RWPE2 (cell line): ENCODE measurements around the gene PSAP.

Experiments used
- ATAC-seq: fragments of 200-7000 bp; cut with Tn5 transposase; 3 replicates; pipeline ENCODE4 v1.9.1; 2021; ENCODE audit warnings: low read depth
- DNase-seq: peaks from one replicate; pipeline ENCODE4 v3.0.0-alpha.2; 2020; ENCODE audit warnings: low spot score
- H3K27ac ChIP-seq: fragments of 450-650 bp; 2 replicates; pipeline ENCODE4 v1.5.1; 2017; ENCODE audit warnings: mild to moderate bottlenecking; ENCODE audit not compliant: poor library complexity, severe bottlenecking
- H3K27me3 ChIP-seq: fragments of 250-450 bp; sonication (Bioruptor Pico); 2 replicates; pipeline ENCODE4 v1.5.1; 2021; ENCODE audit warnings: mild to moderate bottlenecking, moderate library complexity; ENCODE audit not compliant: insufficient read depth, poor library complexity, severe bottlenecking
- H3K36me3 ChIP-seq: fragments of 250-450 bp; sonication (Bioruptor Pico); 2 replicates; pipeline ENCODE4 v1.5.1; 2020; ENCODE audit warnings: low read depth, mild to moderate bottlenecking, moderate library complexity
- H3K4me1 ChIP-seq: fragments of 250-450 bp; sonication (Bioruptor Pico); 2 replicates; pipeline ENCODE4 v1.5.1; 2021; ENCODE audit warnings: mild to moderate bottlenecking, moderate library complexity; ENCODE audit not compliant: insufficient read depth, poor library complexity, severe bottlenecking
- H3K4me3 ChIP-seq: fragments of 250-450 bp; sonication (Bioruptor Pico); 2 replicates; pipeline ENCODE4 v1.5.1; 2021; ENCODE audit warnings: mild to moderate bottlenecking, moderate library complexity; ENCODE audit not compliant: severe bottlenecking
- H3K9me3 ChIP-seq: fragments of 250-450 bp; sonication (Bioruptor Pico); 2 replicates; pipeline ENCODE4 v1.5.1; 2021; ENCODE audit warnings: mild to moderate bottlenecking, moderate library complexity; ENCODE audit not compliant: severe bottlenecking
- TF ChIP-seq, protein P1 (sequence below): fragments of 450-650 bp; IDR thresholded peaks from one replicate; pipeline ENCODE4 v1.5.1; 2017; ENCODE audit warnings: mild to moderate bottlenecking, moderate library complexity; ENCODE audit not compliant: poor library complexity, severe bottlenecking

Gene PSAP

DNA sequence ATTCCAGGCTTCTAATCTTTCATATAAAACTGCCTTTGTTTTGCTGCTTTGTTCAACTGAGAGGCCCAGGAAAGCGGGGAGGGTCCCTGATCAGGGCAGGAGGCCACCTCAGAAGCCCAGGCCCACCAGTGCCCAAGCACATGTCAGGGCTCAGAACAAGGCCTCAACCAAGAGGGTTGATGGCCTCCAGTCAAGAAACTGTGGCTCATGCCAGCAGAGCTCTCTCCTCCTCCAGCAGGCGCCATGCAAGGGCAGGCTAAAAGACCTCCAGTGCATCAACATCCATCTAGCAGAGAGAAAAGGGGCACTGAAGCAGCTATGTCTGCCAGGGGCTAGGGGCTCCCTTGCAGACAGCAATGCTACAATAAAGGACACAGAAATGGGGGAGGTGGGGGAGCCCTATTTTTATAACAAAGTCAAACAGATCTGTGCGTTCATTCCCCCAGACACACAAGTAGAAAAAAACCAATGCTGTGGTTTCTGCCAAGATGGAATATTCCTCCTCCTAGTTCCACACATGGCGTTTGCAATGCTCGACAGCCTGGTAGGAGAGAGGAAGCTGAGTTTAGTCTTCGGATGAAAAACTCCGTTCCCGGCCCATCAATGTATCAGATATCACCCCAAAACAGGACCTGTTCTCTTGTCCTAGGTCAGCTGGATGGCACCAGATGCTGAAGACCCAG lies 34.0 kb downstream of the PSAP start:
- H3K27ac ChIP-seq = no peak overlapping the region
- no peaks in the 10 kb centered on the region for H3K9me3 ChIP-seq
- no peaks in the 10 kb centered on the region for H3K27me3 ChIP-seq
- TF ChIP-seq, protein P1, sequence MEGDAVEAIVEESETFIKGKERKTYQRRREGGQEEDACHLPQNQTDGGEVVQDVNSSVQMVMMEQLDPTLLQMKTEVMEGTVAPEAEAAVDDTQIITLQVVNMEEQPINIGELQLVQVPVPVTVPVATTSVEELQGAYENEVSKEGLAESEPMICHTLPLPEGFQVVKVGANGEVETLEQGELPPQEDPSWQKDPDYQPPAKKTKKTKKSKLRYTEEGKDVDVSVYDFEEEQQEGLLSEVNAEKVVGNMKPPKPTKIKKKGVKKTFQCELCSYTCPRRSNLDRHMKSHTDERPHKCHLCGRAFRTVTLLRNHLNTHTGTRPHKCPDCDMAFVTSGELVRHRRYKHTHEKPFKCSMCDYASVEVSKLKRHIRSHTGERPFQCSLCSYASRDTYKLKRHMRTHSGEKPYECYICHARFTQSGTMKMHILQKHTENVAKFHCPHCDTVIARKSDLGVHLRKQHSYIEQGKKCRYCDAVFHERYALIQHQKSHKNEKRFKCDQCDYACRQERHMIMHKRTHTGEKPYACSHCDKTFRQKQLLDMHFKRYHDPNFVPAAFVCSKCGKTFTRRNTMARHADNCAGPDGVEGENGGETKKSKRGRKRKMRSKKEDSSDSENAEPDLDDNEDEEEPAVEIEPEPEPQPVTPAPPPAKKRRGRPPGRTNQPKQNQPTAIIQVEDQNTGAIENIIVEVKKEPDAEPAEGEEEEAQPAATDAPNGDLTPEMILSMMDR = no peak
- H3K36me3 ChIP-seq = peaks cover 65% of the 10 kb centered on the region
- ATAC-seq (no peak), DNase-seq (no peak)
- H3K4me3 ChIP-seq = no peak overlapping the region
- H3K4me1 ChIP-seq = no peaks in the 10 kb centered on the region

DNA sequence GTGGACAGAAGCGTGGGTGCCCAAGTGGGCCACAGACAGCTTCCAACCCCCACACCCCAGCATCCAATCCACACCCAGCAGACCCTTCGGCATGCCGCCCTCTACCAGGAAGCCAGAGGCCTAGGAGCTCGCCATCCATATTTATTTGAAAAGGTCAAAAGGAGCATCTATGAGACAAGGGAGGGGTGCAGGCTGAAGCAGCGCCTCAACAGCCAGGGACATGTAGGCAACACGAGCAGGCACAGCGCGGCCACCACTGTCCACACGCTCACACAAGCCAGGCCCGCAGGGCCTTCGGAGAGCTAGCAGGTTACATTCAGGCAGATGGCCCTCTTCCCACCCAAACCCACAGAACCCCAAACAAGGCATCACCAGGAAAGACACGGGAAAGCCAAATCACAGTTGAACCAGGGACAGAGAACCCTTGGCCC lies 34.6 kb downstream of the PSAP start:
- H3K9me3 ChIP-seq = no peaks in the 10 kb centered on the region
- peaks cover 58% of the 10 kb centered on the region for H3K36me3 ChIP-seq
- TF ChIP-seq, protein P1 = no peak
- ATAC-seq (no peak), DNase-seq (no peak)
- no peak overlapping the region for H3K4me3 ChIP-seq
- H3K4me1 ChIP-seq = no peaks in the 10 kb centered on the region
- no peak overlapping the region for H3K27ac ChIP-seq
- no peaks in the 10 kb centered on the region for H3K27me3 ChIP-seq

DNA sequence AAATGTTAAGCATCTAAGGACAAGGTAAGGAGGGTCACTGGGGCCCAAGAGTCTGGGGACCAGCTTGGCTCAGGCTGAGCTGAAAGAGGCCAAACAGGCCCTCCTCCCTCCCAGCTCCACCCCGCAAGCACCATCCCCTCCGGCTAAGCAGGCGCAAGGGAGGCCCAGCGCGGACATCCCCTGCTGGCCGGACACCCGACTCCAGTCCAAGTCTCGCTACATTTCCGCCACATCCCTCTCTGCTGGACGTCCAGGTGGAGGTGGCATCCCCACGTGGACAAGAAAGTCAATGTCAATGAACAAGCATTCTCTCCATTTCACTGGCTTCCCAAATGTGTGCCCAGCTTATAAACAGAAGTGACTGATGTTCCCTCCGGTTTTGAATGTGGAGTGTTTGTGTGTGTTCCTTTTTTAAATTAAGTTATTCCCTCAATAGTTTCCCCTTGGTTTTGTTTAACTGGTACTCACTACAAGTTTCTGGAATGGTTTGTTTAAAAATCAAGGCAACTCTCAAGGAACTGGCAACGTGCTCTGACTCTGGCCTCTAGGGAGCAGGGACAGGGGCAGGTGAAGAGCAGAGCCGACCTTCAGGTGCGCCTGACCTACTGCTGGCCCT lies 35.4 kb downstream of the PSAP start:
- TF ChIP-seq, protein P1 = no peak
- ATAC-seq (no peak), DNase-seq (no peak)
- Histone ChIP-seq H3K4me1 (no peaks in the 10 kb centered on the region), H3K27me3 (no peaks in the 10 kb centered on the region), H3K36me3 (peaks cover 50% of the 10 kb centered on the region), H3K27ac (no peak overlapping the region), H3K9me3 (no peaks in the 10 kb centered on the region), H3K4me3 (no peak overlapping the region)

DNA sequence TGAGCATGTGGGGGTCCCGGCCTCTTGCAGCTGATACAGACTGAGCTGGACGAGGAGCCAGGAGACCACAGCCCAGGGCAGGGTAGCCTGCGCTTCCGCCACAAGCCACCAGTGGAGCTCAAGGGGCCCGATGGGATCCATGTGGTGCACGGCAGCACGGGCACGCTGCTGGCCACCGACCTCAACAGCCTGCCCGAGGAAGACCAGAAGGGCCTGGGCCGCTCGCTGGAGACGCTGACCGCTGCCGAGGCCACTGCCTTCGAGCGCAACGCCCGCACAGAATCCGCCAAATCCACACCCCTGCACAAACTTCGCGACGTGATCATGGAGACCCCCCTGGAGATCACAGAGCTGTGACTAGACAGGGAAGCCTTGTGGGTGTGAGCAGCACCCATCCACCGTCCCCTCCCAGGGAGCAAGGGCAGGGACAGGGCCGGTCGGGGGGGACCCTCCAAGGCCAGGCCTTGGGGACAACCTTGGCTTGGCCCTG lies 36.1 kb downstream of the PSAP start:
- Histone ChIP-seq H3K36me3 (peaks cover 44% of the 10 kb centered on the region), H3K27me3 (no peaks in the 10 kb centered on the region), H3K4me1 (no peaks in the 10 kb centered on the region), H3K4me3 (no peak overlapping the region), H3K27ac (no peak overlapping the region), H3K9me3 (no peaks in the 10 kb centered on the region)
- TF ChIP-seq, protein P1 = no peak
- DNase-seq (no peak), ATAC-seq (no peak)
